Common myeloid progenitor, CD34-positive (primary cell): Measurements from ENCODE around the gene ZNF362.

ENCODE experiments used
- CTCF ChIA-PET: fragments of 350-600 bp; sonication (Branson Sonifier 250); formaldehyde crosslinking; loops from one replicate; lab custom pipeline; 2021; ENCODE audit warnings: antibody characterized with exemption; lab: Charles Lee
- POLR2A ChIA-PET: fragments of 350-600 bp; sonication (Branson Sonifier 250); formaldehyde crosslinking; loops from one replicate; lab custom pipeline; 2021; ENCODE audit warnings: antibody characterized with exemption; lab: Charles Lee
- DNase-seq, 3 donors: peaks; one replicate each; pipeline versions ENCODE4 v3.0.0 to v3.0.0-alpha.2; 2013
- H3K27ac ChIP-seq, 2 experiments: 1 replicate in 1 of 2; 2 replicates in 1 of 2; pipeline ENCODE4 v1.7.0; 2013; ENCODE audit warnings: inconsistent platforms in 2 of 2, low read length in 2 of 2, mild to moderate bottlenecking in 2 of 2, low read depth in 1 of 2, moderate library complexity in 1 of 2; ENCODE audit not compliant: severe bottlenecking in 2 of 2, insufficient read depth in 1 of 2, poor library complexity in 1 of 2
- H3K27me3 ChIP-seq, 5 experiments: replicated peaks in 2 of 5; 1 replicate in 3 of 5; 2 replicates in 2 of 5; pipeline versions ENCODE4 v1.6.1 to v1.7.0; 2013; ENCODE audit warnings: low read length in 4 of 5, mild to moderate bottlenecking in 2 of 5, moderate library complexity in 2 of 5, inconsistent platforms in 1 of 5; ENCODE audit not compliant: insufficient read depth in 5 of 5, control insufficient read depth in 4 of 5
- H3K36me3 ChIP-seq, 4 experiments: 1 replicate in 2 of 4; 2 replicates in 2 of 4; pipeline versions ENCODE4 v1.6.1 to v1.7.0; 2013; ENCODE audit warnings: low read length in 3 of 4, control low read depth in 1 of 4, mild to moderate bottlenecking in 1 of 4; ENCODE audit not compliant: control insufficient read depth in 4 of 4, insufficient read depth in 4 of 4
- H3K4me1 ChIP-seq, 4 experiments: 1 replicate in 3 of 4; 2 replicates in 1 of 4; pipeline versions ENCODE4 v1.6.1 to v1.7.1; 2013; ENCODE audit warnings: low read length in 3 of 4, mild to moderate bottlenecking in 3 of 4, control low read depth in 1 of 4, inconsistent platforms in 1 of 4, moderate library complexity in 1 of 4; ENCODE audit not compliant: control insufficient read depth in 4 of 4, insufficient read depth in 4 of 4; ENCODE audit errors: control extremely low read depth in 1 of 4
- H3K4me3 ChIP-seq, 7 experiments: 1 replicate in 4 of 7; 2 replicates in 3 of 7; pipeline versions ENCODE4 v1.5.1 to v1.7.0; 2013; ENCODE audit warnings: mild to moderate bottlenecking in 7 of 7, low read length in 6 of 7, moderate library complexity in 6 of 7, inconsistent platforms in 2 of 7, low read depth in 2 of 7, control low read depth in 1 of 7; ENCODE audit not compliant: insufficient read depth in 4 of 7, control insufficient read depth in 1 of 7; ENCODE audit errors: extremely low read depth in 1 of 7
- H3K9me3 ChIP-seq, 5 experiments: 1 replicate in 4 of 5; 2 replicates in 1 of 5; pipeline versions ENCODE4 v1.6.1 to v1.7.1; 2013; ENCODE audit warnings: low read length in 4 of 5, mild to moderate bottlenecking in 2 of 5, inconsistent platforms in 1 of 5, low read depth in 1 of 5, moderate library complexity in 1 of 5; ENCODE audit not compliant: control insufficient read depth in 4 of 5, insufficient read depth in 2 of 5; ENCODE audit errors: control extremely low read depth in 1 of 5
- WGBS: methylation state at CpG from one replicate; pipeline ENCODE4 v1.1.5; 2013; ENCODE audit not compliant: insufficient coverage; 5-methylcytosine and 5-hydroxymethylcytosine counted together

Gene ZNF362

DNA sequence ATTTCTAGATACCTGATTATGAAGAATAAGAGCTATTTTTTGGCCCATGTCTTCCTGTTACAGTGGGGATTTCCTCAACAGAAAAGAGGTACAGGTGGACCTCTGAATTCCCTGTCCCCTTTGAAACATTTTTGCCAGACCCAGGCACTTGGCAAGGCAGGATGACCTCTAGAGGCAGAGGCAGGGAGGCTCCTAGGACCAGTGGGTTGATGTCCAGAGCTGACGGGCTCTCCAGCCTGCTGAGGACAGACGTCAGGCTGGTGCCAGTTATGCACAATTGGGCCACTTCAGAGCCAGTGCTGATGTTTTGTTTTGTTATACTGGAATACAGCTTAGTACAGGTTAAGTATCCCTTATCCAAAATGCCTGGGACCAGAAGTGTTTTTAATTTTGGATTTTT lies 83.1 kb downstream of the ZNF362 start:
- H3K27ac ChIP-seq, result no peak overlapping the region
- H3K9me3 ChIP-seq, result no peaks in the 10 kb centered on the region
- CTCF ChIA-PET, result interaction anchor here (0.9 to 1.7 kb wide), 4 partner anchors 11 to 29 kb away, joined by 3 to 7 read pairs (median 4); partner anchors contain the start of gene A3GALT2
- H3K36me3 ChIP-seq, result peaks cover 9 to 46% (median 18%) of the 10 kb centered on the region in 4 experiments
- 100% methylated on average over 1 of the region's 2 CpGs for WGBS
- H3K4me3 ChIP-seq, result peak overlapping the region in 1 of 7 experiments; percentile 8
- POLR2A ChIA-PET, result no interaction called here
- DNase-seq, result no peak
- peaks cover 4 to 15% (median 9%) of the 10 kb centered on the region in 4 experiments for H3K4me1 ChIP-seq
- H3K27me3 ChIP-seq, result no peaks in the 10 kb centered on the region

DNA sequence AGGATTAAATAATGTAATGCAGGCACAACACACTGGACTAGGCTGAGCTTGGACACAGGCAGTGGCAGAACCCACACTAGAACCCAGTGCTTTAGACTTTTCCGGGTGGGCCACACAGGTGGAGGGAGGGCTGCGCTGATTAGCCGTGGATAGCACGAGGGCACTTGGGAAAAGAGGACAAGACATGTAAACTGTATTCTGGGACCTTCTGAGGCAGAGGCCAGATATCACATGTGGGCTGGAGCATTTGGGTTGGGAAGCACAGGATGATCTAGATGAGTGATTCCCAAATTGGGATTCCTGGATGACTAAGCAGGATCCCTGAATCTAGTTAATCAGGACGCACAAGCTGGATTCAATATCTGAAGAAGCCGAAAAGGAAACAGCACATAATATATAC lies 84.9 kb downstream of the ZNF362 start:
- peaks cover 9 to 41% (median 15%) of the 10 kb centered on the region in 4 experiments for H3K36me3 ChIP-seq
- H3K27me3 ChIP-seq, result no peaks in the 10 kb centered on the region
- DNase-seq, result no peak
- peaks cover 4 to 15% (median 10%) of the 10 kb centered on the region in 4 experiments for H3K4me1 ChIP-seq
- 100% methylated on average over 4 of the region's 6 CpGs for WGBS
- H3K27ac ChIP-seq, result no peak overlapping the region
- no peaks in the 10 kb centered on the region for H3K9me3 ChIP-seq
- ChIA-PET POLR2A (no interaction called here), CTCF (no interaction called here)
- peak overlapping the region in 1 of 7 experiments; percentile 2 for H3K4me3 ChIP-seq

DNA sequence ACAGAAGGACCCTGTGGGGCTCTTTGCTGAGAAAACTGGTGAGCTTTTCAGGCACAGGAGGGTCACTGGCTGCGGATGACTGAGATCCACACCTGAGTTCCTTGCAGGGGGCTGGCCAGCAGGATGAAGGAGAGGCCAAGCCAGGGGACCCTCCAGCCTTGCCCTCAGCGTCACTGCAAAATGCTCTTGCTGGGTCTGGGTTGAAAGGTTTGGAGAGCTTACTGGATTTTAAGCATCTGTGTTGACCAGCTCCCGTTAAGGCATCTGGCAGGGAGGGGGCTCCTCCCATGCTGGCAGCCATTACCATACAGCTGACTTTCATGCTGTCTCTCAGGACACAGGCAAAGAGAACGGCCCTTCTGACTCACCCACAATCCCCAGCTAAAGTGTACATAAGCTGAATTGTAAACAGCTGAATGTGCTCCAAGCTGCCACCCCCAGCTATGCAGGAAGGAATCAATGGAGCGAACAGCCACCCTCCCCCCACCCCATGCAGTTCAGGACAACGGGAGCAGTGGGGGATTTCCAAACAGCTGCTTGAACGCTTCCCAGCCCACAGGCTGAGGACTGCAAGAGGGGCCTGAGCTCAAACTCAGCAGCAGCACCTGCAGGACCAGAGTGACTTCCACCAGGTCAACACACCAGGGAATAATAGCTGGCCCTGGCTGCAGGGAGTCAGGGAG lies 85.9 kb downstream of the ZNF362 start:
- H3K9me3 ChIP-seq, result no peaks in the 10 kb centered on the region
- peaks cover 12 to 23% (median 16%) of the 10 kb centered on the region in 4 experiments for H3K4me1 ChIP-seq
- H3K27ac ChIP-seq, result no peak overlapping the region
- no peak overlapping the region for H3K4me3 ChIP-seq
- ChIA-PET CTCF (interaction anchor here (0.9 to 1.0 kb wide), 3 partner anchors 22 to 97 kb away, joined by 3 read pairs; no protein-coding TSS in a partner anchor), POLR2A (no interaction called here)
- no peaks in the 10 kb centered on the region for H3K27me3 ChIP-seq
- WGBS, result 88% methylated on average over 4 of the region's 7 CpGs
- H3K36me3 ChIP-seq, result peaks cover 9 to 42% (median 15%) of the 10 kb centered on the region in 4 experiments
- no peak for DNase-seq

DNA sequence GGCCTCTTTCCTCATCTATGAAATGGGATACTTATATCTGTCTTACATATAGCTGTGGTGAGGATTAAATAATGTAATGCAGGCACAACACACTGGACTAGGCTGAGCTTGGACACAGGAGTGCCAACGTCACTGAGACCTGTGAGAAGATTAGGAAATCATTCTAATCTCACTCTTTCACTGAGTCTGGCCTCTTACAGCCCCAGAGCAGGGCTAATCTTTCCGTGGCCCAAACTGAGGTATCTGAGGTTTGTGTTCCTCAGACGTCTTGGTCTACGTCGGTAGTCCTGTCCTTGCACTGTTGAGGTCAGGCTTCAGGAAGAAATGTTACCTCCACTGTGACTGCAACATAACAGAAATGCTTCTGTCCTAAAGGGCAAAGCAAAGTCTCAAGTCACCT lies 87.2 kb downstream of the ZNF362 start:
- H3K27me3 ChIP-seq, result no peaks in the 10 kb centered on the region
- ChIA-PET POLR2A (no interaction called here), CTCF (interaction anchor here (1.0 kb wide), 1 partner anchor 28 kb away, joined by 3 read pairs; no protein-coding TSS in a partner anchor)
- DNase-seq, result no peak
- H3K27ac ChIP-seq, result no peak overlapping the region
- WGBS, result 93% methylated on average over 5 of the region's 5 CpGs
- peaks cover 9 to 47% (median 16%) of the 10 kb centered on the region in 4 experiments for H3K36me3 ChIP-seq
- peaks cover 17 to 34% (median 29%) of the 10 kb centered on the region in 4 experiments for H3K4me1 ChIP-seq
- H3K9me3 ChIP-seq, result no peaks in the 10 kb centered on the region
- peak overlapping the region in 1 of 7 experiments; percentile 6 for H3K4me3 ChIP-seq

DNA sequence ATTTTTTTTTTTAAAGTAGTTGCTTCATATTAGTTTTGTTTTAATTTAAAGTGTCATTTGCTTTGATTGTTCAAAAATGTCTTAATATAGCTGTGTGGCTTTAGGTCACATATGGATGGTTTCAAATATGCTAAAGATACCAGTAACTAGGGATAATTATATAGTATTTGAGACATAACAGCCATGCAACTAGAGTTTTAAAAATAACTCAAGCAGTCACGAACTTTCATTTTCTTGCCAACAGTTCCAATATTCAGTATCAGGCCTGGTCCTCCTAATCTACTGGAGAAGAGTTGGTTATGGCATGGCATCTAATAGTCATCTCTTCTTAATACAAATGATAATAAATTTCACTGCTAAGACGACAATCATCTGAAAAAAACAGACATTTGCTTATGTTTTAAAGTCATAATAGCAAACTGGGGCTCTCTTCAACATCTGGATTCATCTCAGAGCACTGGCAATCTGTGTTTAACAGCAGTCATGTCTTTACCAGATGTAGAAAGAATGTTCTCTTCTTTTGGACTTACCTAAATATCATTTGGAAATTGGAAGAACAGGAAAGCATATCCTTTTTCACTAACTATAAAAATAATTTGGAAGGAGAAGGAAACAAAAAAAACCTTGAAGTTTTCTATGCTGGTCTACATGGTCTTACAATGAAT lies 88.7 kb downstream of the ZNF362 start:
- H3K4me3 ChIP-seq, result no peak overlapping the region
- peaks cover 16 to 38% (median 24%) of the 10 kb centered on the region in 4 experiments for H3K4me1 ChIP-seq
- 100% methylated on average over 1 of the region's 2 CpGs for WGBS
- H3K9me3 ChIP-seq, result no peaks in the 10 kb centered on the region
- DNase-seq, result no peak
- POLR2A ChIA-PET, result no interaction called here
- H3K36me3 ChIP-seq, result peaks cover 8 to 44% (median 15%) of the 10 kb centered on the region in 4 experiments
- CTCF ChIA-PET, result no interaction called here
- H3K27ac ChIP-seq, result no peak overlapping the region
- H3K27me3 ChIP-seq, result no peaks in the 10 kb centered on the region

DNA sequence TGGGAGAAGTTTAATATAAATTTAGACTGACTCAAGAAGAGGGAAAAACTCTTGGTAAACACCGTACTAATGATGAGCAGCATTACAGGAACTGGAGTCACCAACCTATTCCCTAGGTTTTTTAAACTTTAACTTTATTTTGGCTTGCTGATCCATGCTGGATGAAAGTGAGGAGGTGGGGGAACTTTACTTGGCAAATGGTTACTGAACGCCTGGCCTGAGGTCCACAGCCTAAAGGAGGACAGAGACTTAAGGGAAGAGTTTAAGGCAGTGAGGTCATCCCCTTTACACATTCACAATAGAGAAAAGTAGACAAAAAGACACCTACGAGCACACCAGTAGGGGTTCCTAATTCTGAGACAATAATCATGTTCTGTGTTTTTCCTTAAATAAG lies 90.2 kb downstream of the ZNF362 start:
- 100% methylated on average over 1 of the region's 3 CpGs for WGBS
- no peaks in the 10 kb centered on the region for H3K27me3 ChIP-seq
- H3K9me3 ChIP-seq, result no peaks in the 10 kb centered on the region
- no peak for DNase-seq
- no peak overlapping the region for H3K27ac ChIP-seq
- peaks cover 20 to 50% (median 34%) of the 10 kb centered on the region in 4 experiments for H3K4me1 ChIP-seq
- peaks cover 4 to 33% (median 12%) of the 10 kb centered on the region in 4 experiments for H3K36me3 ChIP-seq
- ChIA-PET CTCF (interaction anchor here (1.6 kb wide), 1 partner anchor 20 kb away, joined by 3 read pairs; no protein-coding TSS in a partner anchor), POLR2A (no interaction called here)
- peak overlapping the region in 2 of 7 experiments; percentile 51 to 93 for H3K4me3 ChIP-seq
